ENCODE results near the gene CCL28. TPM values are rescaled to one million over a fixed set of nuclear protein-coding genes. Genes with fewer than 3 reads are reported as not detected.

Gene CCL28
- total RNA-seq, 4 donors from 2014 or later, result 21.5 to 44.7 (median 32.7) TPM

DNA sequence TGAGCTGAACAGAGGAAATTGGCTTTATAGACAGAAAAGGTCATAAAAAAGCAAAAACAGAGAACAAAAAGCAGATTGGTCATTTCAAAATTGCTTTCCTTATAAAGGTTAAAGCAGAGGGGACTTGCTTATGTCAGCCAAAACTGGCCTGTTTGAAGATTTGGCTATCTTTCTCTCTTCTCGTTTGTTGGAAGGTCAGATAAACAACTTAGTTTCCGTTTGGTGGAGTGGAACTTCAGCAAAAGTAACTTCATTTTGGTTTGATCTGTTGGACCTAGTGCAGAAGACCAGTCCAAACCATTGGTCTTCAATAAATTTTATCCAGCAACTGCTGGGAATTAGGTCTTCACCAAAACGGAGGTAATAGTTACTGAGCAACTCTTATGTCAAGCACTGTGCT lies 53.9 kb downstream of the CCL28 start:
- no peak for DNase-seq
- H3K27me3 ChIP-seq, result no peaks in the 10 kb centered on the region
- no peak for TF ChIP-seq POLR2A (IDR thresholded peaks at IDR 0.05)
- TF ChIP-seq, protein P1, sequence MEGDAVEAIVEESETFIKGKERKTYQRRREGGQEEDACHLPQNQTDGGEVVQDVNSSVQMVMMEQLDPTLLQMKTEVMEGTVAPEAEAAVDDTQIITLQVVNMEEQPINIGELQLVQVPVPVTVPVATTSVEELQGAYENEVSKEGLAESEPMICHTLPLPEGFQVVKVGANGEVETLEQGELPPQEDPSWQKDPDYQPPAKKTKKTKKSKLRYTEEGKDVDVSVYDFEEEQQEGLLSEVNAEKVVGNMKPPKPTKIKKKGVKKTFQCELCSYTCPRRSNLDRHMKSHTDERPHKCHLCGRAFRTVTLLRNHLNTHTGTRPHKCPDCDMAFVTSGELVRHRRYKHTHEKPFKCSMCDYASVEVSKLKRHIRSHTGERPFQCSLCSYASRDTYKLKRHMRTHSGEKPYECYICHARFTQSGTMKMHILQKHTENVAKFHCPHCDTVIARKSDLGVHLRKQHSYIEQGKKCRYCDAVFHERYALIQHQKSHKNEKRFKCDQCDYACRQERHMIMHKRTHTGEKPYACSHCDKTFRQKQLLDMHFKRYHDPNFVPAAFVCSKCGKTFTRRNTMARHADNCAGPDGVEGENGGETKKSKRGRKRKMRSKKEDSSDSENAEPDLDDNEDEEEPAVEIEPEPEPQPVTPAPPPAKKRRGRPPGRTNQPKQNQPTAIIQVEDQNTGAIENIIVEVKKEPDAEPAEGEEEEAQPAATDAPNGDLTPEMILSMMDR (IDR thresholded peaks at IDR 0.05), result no peak
- H3K36me3 ChIP-seq, result no peaks in the 10 kb centered on the region
- WGBS, 2 donors, result 28 to 38% methylated on average over 3 of the region's 3 CpGs
- H3K9me3 ChIP-seq, result no peaks in the 10 kb centered on the region
- intact Hi-C loops (cut with DNase I), result no loop called here
- peak overlapping the region in 2 of 3 donors; percentile 0 to 28 for H3K27ac ChIP-seq
- H3K4me1 ChIP-seq, result peaks cover 8 to 20% of the 10 kb centered on the region in 2 donors
- no peak overlapping the region for H3K4me3 ChIP-seq (replicated peaks in 1 of 3)

DNA sequence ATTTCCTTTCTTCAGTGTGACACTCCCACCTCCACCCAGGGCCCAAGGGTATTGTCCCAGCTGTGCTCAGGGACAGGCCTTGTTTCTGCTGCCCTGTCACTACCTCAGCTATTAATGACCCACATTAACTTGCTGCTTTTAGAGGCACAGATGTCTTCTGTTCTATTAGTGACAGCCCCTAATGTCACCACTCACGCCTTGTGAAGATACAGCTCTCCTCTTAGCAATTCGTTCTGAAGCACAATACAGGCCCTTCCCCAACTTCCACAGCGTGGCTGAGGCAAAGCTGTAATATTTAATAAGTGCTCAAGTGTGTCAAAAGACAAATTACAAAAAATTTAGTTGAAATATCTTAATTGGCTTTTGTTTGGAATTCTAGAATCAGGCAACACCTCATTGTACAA lies 54.3 kb downstream of the CCL28 start:
- TF ChIP-seq, protein P1 (IDR thresholded peaks at IDR 0.05), result no peak
- TF ChIP-seq POLR2A (IDR thresholded peaks at IDR 0.05), result no peak
- 83 to 85% methylated on average over 3 of the region's 3 CpGs for WGBS, 2 donors
- intact Hi-C loops (cut with DNase I), result no loop called here
- Histone ChIP-seq H3K4me1 (peaks cover 8 to 20% of the 10 kb centered on the region in 2 donors), H3K9me3 (no peaks in the 10 kb centered on the region), H3K27me3 (no peaks in the 10 kb centered on the region), H3K36me3 (no peaks in the 10 kb centered on the region), H3K4me3 (replicated peaks in 1 of 3) (no peak overlapping the region), H3K27ac (peak overlapping the region in 1 of 3 donors; percentile 4)
- no peak for DNase-seq

DNA sequence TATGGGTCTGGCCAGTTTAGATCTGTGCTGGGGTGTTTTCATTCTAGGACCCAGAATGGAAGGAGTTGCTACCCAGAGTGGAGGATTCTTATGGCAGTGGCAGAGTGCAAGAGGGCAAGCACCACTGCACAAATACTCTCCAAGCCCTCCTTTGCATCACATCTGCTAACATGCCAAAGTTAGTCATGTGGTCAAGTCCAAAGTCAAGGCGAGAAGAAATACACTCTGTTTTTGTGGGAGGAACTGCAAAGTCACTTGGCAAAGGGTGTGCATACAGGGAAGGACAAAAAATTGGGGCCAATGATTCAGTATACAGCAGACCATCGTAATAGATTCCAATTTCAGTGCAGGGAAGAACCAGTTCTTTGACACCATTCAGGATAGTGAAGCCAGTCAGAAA lies 55.1 kb downstream of the CCL28 start:
- 33 to 51% methylated on average over 2 of the region's 2 CpGs for WGBS, 2 donors
- intact Hi-C loops (cut with DNase I), result no loop called here
- Histone ChIP-seq H3K27me3 (no peaks in the 10 kb centered on the region), H3K9me3 (no peaks in the 10 kb centered on the region), H3K27ac (peak overlapping the region in 2 of 3 donors; percentile 1 to 4), H3K4me3 (replicated peaks in 1 of 3) (no peak overlapping the region), H3K4me1 (peaks cover 8 to 20% of the 10 kb centered on the region in 2 donors), H3K36me3 (no peaks in the 10 kb centered on the region)
- no peak for TF ChIP-seq POLR2A (IDR thresholded peaks at IDR 0.05)
- TF ChIP-seq, protein P1 (IDR thresholded peaks at IDR 0.05), result no peak
- DNase-seq, result peak; percentile 51 to 55

DNA sequence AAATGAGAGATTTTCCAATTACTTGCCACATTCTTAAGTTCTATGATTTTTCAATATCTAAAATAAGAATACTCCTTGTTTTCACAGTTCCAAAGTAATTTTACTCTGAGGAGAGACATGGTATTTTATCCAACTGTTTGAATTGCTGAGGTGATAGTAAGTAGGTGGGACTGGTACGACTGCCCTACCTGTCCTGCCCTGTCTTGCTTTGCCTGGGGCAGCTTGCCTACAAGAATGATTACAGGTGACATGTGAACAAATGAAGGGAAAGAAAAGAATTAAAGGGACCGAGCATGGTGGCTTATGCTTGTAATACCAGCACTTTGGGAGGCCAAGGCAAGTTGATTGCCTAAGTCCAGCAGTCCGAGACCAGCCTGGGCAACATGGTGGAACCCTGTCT lies 57.4 kb downstream of the CCL28 start:
- H3K27me3 ChIP-seq, result no peaks in the 10 kb centered on the region
- H3K4me1 ChIP-seq, result peaks cover 8 to 20% of the 10 kb centered on the region in 2 donors
- WGBS, 2 donors, result 93 to 96% methylated on average over 3 of the region's 3 CpGs
- intact Hi-C loops (cut with DNase I), result no loop called here
- TF ChIP-seq, protein P1 (IDR thresholded peaks at IDR 0.05), result no peak
- TF ChIP-seq POLR2A (IDR thresholded peaks at IDR 0.05), result no peak
- no peaks in the 10 kb centered on the region for H3K9me3 ChIP-seq
- H3K27ac ChIP-seq, result no peak overlapping the region
- H3K4me3 ChIP-seq (replicated peaks in 1 of 3), result no peak overlapping the region
- no peaks in the 10 kb centered on the region for H3K36me3 ChIP-seq
- no peak for DNase-seq

DNA sequence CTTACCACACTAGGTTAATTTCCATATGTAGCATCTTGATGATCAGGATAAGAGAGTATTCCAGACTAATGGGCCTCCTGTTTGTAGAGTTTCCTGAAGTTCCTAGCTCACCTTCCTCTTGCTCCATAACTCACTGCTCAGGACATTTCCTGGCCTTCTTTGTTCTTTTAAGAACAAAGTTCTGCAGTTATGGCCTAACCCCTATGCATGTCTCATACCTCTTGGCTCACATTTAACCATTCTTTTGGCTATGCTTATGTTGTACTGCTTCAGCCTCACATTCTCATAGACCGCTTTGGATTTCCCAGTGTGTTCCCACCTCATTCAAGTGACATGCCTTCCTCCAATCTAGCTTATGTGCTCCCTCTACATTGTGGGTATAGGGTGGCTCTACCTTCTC lies 58.5 kb downstream of the CCL28 start:
- Histone ChIP-seq H3K27me3 (no peaks in the 10 kb centered on the region), H3K27ac (no peak overlapping the region), H3K9me3 (no peaks in the 10 kb centered on the region), H3K4me1 (peaks cover 8 to 20% of the 10 kb centered on the region in 2 donors), H3K36me3 (no peaks in the 10 kb centered on the region), H3K4me3 (replicated peaks in 1 of 3) (no peak overlapping the region)
- no peak for DNase-seq
- TF ChIP-seq, protein P1 (IDR thresholded peaks at IDR 0.05), result no peak
- TF ChIP-seq POLR2A (IDR thresholded peaks at IDR 0.05), result no peak
- WGBS, 2 donors, result 94 to 98% methylated on average over 1 of the region's 1 CpG
- intact Hi-C loops (cut with DNase I), result no loop called here
